Natural killer cell treated with Interleukin-12 subunit alpha and Interleukin-12 subunit beta and Interleukin-15 and Interleukin-18, amount 100 ng/mL, for 72 hours (primary cell): ENCODE data around the gene RPS25. TPM values are rescaled to one million over a fixed set of nuclear protein-coding genes. Genes with fewer than 3 reads are reported as not detected.
"Not testable (repeated sequence)": the region's sequence is repeated elsewhere in the genome, so short reads cannot be mapped to it uniquely, and the experiment has no call there.

ENCODE experiments used
- ATAC-seq, 2 donors: fragments of 150-1000 bp; cut with Tn5 transposase in 1 of 2; sonication (Bioruptor Pico), chemical (Tn5 transposase) in 1 of 2; 2 replicates each; pipeline ENCODE4 v1.10.0; 2021
- DNase-seq: peaks from one replicate; pipeline ENCODE4 v3.0.0; 2022; ENCODE audit warnings: low spot score
- H3K27ac Mint-ChIP-seq, 2 donors: 1 replicate in 1 of 2; 2 replicates in 1 of 2; pipeline ENCODE4 v1.8.0; 2022; ENCODE audit warnings: mixed read lengths in 2 of 2, mild to moderate bottlenecking in 1 of 2, moderate library complexity in 1 of 2
- H3K27me3 Mint-ChIP-seq, 2 donors: 1 replicate in 1 of 2; 2 replicates in 1 of 2; pipeline ENCODE4 v1.8.0; 2022; ENCODE audit warnings: mixed read lengths in 2 of 2
- H3K36me3 Mint-ChIP-seq: one replicate; pipeline ENCODE4 v1.8.0; 2022; ENCODE audit warnings: mixed read lengths
- H3K4me1 Mint-ChIP-seq, 2 donors: 1 replicate in 1 of 2; 2 replicates in 1 of 2; pipeline ENCODE4 v1.8.0; 2022; ENCODE audit warnings: low read depth in 2 of 2, mixed read lengths in 2 of 2, mild to moderate bottlenecking in 1 of 2
- H3K4me3 Mint-ChIP-seq: one replicate; pipeline ENCODE4 v1.8.0; 2022; ENCODE audit warnings: mixed read lengths
- H3K9me3 Mint-ChIP-seq: 2 replicates; pipeline ENCODE4 v1.8.0; 2022; ENCODE audit warnings: mixed read lengths
- total RNA-seq, 2 donors: library from RNA; stranded (reverse); gene quantifications; one replicate each; pipeline ENCODE4 v1.2.3, GENCODE V29; 2022

Gene RPS25
- total RNA-seq, result 100 to 1,000 TPM; 711 to 875 TPM

DNA sequence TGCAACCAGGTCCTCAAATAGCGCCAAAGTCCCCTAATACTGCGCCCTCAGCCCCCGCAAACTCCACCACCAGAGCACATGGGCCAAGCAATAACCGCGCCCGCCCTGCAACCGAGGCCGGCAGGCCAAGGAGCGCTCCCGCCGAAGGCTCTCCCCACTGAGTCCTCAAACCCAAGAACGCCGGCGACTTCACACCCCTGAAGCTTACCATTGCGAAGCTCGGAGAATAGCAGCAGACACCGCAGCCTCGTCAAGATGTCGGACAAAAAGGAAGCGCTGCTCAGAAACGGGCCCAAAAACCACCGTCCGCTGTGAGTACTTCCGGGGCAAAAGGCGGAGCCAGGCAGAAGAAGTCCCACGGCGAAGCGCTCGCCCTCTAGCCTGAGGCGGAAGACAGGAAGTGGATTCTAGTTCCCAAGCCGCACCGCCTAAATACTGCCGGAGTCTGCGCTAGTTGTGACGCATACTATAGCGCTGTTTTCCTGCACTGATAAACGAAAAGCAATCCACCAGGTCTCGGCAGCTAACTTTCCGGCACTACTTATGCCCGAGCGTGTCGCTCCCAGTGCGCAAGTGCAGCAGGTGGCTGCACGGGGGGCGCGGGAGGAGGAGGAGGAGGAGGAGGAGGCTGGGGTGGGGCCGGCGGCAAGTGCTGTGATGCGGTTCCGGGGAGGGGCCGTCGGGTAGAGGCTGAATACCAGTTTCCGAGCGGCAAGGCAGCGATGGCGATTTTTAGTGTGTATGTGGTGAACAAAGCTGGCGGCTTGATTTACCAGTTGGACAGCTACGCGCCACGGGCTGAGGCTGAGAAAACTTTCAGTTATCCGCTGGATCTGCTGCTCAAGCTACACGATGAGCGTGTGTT lies at the start of gene RPS25, which contains the start of gene TRAPPC4:
Gene RPS25 (minus strand): TSS at position 270 of the 865 bp plus-strand sequence. CDS start 59 bp downstream, at position 211.
Gene TRAPPC4 (plus strand): TSS at position 693 of the 865 bp plus-strand sequence. CDS start 30 bp downstream, at position 723.
- Mint-ChIP-seq H3K27me3 (no peaks in the 10 kb centered on the region), H3K4me3 (peak within 1 kb of the TSS; percentile 95), H3K9me3 (no peaks in the 10 kb centered on the region), H3K4me1 (peaks cover 27 to 34% of the 10 kb centered on the region in 2 donors), H3K36me3 (peaks cover 36% of the 10 kb centered on the region), H3K27ac (peak within 1 kb of the TSS; percentile 97 to 100)
- peak; percentile 95 to 97 for ATAC-seq
- peak; percentile 97 for DNase-seq

DNA sequence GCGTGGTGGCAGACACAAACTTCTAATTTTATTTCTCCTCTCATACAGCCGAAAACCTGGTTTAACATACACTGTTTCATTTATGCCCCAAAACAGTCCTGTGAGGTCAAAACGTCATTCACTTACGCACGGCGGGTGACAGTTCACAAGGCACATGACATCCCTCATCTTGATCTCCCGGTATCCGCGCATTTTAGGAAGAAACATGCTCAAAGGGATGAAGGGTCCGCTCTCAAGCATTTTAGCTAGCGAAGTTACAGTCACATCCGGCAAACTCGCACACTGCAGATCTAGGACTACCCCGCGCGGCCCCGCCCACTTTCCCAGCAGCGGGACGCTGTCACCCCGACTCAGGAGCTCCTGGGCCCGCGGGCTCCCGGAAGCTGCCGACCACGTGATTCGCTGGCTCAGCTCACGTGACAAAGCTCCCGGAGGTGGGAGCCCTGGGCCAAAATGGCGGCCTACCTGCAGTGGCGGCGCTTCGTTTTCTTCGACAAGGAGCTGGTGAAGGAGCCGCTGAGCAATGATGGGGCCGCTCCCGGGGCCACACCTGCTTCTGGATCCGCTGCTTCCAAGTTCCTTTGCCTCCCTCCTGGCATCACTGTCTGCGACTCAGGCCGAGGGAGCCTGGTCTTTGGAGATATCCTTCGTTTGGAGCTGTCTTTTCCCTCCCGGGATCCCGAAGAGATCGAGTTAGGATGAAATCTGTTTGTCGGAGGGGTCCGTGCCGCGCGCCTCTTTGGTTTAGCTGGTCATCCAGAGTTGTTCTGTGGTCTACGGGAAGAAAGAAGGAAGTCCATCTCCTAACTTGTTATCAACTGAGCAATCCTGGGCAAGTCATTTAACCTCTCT lies 49.5 kb upstream of the RPS25 start, which contains the start of gene VPS11:
Gene VPS11 (plus strand): TSS at position 448 of the 852 bp plus-strand sequence. CDS start 6 bp downstream, at position 454.
- H3K36me3 Mint-ChIP-seq, result peaks cover 6% of the 10 kb centered on the region
- H3K4me1 Mint-ChIP-seq, result peaks cover 24 to 39% of the 10 kb centered on the region in 2 donors
- H3K9me3 Mint-ChIP-seq, result no peaks in the 10 kb centered on the region
- peak; percentile 99 for DNase-seq
- H3K27ac Mint-ChIP-seq, result peak within 1 kb of the TSS; percentile 96 to 99
- ATAC-seq, result peak; percentile 100
- H3K27me3 Mint-ChIP-seq, result no peaks in the 10 kb centered on the region
- peak within 1 kb of the TSS; percentile 97 for H3K4me3 Mint-ChIP-seq

DNA sequence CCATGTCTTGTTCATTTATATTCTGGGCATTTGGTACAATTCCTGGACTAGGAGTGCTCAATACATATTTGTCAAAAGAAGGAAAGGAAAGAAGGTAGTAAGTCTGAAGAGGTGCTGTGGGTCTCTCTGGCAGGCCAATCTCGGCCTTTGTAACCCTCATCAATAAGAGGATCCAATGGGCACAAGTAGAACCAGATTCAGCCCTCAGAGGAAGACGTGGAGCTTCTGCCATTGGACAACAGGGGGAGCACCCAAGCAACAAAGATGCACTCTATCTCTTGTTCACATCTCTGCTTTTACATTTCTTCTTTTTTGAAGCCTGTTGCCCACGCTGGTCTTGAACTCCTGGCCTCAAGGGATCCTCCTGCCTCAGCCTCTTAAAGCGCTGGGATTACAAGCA lies 47.2 kb upstream of the RPS25 start:
- Mint-ChIP-seq H3K4me1 (peaks cover 24 to 39% of the 10 kb centered on the region in 2 donors), H3K9me3 (no peaks in the 10 kb centered on the region), H3K36me3 (peaks cover 4% of the 10 kb centered on the region), H3K27me3 (no peaks in the 10 kb centered on the region), H3K27ac (peak overlapping the region; percentile 54 to 96), H3K4me3 (peak overlapping the region; percentile 28)
- DNase-seq, result no peak
- no peak for ATAC-seq

DNA sequence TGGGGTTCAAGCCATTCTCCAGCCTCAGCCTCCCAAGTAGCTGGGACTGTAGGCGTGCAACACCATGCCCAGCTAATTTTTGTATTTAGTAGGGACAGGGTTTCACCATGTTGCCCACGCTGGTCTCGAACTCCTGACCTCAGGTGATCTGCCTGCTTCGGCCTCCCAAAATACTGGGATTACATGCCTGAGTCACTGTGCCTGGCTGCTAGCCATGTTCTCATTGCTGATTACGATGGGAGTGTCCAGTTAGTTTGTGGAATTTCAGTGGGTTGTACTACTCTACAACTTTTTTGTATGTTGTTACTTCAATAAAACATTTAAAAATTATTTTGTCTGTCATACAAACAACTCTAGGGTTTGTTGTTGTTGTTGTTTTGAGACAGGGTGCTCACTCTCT lies 44.6 kb upstream of the RPS25 start:
- no peaks in the 10 kb centered on the region for H3K9me3 Mint-ChIP-seq
- ATAC-seq, result no peak
- no peak overlapping the region for H3K27ac Mint-ChIP-seq
- no peaks in the 10 kb centered on the region for H3K36me3 Mint-ChIP-seq
- H3K4me3 Mint-ChIP-seq, result no peak overlapping the region
- H3K4me1 Mint-ChIP-seq, result peaks cover 23 to 35% of the 10 kb centered on the region in 2 donors
- DNase-seq, result no peak
- H3K27me3 Mint-ChIP-seq, result no peaks in the 10 kb centered on the region

DNA sequence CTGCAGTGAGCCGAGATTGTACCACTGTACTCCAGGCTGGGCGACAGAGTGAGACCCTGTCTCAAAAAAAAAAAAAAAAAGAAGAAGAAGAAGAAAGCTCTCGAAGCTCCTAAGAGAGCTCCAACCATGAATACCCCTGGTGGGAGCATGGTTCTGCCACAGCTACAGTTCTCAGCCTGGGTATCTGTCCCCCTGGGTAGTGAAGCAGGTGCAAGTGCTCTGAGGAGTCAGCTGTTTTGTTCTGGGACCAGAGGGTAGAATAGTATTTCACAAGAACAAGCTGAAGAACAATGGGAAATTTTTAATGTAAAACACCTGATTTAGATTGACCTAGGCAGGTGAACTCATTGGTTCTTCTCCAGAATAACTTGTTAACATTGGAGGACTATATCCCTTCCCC lies 43.1 kb upstream of the RPS25 start:
- ATAC-seq (no peak), DNase-seq (no peak)
- Mint-ChIP-seq H3K36me3 (no peaks in the 10 kb centered on the region), H3K27me3 (no peaks in the 10 kb centered on the region), H3K4me3 (no peak overlapping the region), H3K27ac (no peak overlapping the region), H3K4me1 (peaks cover 17 to 30% of the 10 kb centered on the region in 2 donors), H3K9me3 (no peaks in the 10 kb centered on the region)

DNA sequence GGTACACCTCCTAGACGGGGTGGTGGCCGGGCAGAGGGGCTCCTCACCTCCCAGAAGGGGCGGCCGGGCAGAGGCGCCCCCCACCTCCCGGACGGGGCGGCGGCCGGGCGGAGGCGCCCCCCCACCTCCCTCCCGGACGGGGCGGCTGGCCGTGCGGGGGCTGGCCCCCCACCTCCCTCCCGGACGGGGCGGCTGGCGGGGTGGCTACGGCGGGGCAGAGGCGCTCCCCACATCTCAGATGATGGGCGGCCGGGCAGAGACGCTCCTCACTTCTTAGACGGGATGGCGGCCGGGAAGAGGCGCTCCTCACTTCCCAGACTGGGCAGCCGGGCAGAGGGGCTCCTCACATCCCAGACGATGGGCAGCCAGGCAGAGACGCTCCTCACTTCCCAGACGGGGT lies 41.0 kb upstream of the RPS25 start:
- not testable (repeated sequence) for H3K27me3 Mint-ChIP-seq, H3K9me3 Mint-ChIP-seq, H3K4me3 Mint-ChIP-seq, DNase-seq, ATAC-seq, H3K36me3 Mint-ChIP-seq
- peaks cover 24 to 30% of the 10 kb centered on the region in 2 donors for H3K4me1 Mint-ChIP-seq
- H3K27ac Mint-ChIP-seq, result peak overlapping the region in 1 of 2 donors; percentile 95

DNA sequence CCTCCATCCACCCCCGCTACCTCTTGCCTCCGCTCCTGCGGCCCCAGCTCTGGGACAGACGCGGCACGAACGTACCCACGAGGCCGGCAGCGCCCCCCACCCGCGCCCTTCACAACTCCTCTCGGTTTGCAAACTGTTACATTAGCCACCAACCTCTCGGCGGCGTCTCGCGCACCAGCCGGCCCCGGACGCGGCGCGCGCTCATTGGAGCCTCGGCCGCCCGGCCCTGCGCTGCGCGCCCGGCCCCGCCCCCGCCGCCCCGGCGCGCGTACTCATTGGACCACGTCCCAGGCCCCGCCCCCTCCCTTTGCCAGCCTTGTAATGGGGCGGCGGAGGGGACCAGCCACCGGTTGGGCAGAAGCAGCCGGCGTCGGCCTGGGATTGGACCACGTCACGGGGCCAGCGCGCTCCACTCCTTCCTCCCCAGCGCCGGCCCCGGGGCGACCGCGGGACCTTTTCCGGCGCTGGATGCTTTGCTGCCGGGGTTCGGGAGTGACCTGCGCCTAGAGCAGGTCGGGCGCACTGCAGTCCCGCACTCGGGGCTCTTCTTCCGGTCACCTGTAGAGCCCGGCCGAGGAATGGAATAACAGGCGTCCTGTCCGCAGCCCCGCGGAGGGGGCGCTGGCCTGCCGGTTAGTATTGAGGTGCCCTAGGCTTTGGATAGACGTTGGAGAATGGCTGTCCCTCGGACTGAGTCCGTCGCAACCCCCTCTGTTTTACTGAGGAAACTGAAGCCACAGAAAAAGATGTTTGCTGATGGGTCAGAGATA lies 39.0 kb upstream of the RPS25 start, which contains the start of gene HYOU1:
Gene HYOU1 (minus strand): TSS at position 206 of the 770 bp plus-strand sequence. CDS start 1,045 bp downstream, outside the sequence.
- Mint-ChIP-seq H3K4me1 (peaks cover 35 to 41% of the 10 kb centered on the region in 2 donors), H3K9me3 (no peaks in the 10 kb centered on the region)

DNA sequence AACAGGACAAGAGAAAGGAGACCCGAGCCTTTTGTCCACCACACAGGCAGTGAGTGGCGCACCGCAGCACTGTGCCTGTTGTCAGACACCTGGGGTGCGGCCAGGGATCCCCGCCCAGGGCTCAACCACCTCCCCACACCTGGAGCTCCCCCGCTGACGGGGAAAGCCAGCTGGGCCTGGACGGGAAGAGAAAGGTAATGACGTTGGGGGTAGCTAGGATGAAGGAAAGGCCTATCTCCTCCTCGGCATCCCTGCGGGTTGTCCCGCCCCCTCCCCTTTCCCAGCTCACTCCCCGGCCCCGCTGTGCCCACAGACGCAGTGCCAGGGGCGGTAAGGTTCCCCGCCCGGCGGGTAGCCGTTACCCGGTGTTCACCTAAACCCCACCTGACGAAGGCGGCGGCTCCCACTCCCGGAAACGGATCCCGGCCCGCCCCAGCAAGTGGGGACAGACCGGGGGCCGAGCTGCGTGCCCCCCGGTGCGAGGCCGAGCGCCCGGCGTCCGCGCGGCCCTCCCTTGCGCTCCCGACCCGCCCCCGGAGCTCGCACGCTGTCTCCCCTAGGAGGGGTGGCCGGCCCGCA lies 38.4 kb upstream of the RPS25 start:
- ATAC-seq, result no peak
- H3K4me1 Mint-ChIP-seq, result peaks cover 35 to 46% of the 10 kb centered on the region in 2 donors
- H3K27ac Mint-ChIP-seq, result peak overlapping the region; percentile 88 to 95
- no peaks in the 10 kb centered on the region for H3K9me3 Mint-ChIP-seq
- no peak for DNase-seq
- H3K27me3 Mint-ChIP-seq, result no peaks in the 10 kb centered on the region
- H3K36me3 Mint-ChIP-seq, result peaks cover 22% of the 10 kb centered on the region
- H3K4me3 Mint-ChIP-seq, result peak overlapping the region; percentile 95

More for the DNA sequence above, 39.0 kb upstream of the RPS25 start, which contains the start of gene HYOU1:
- H3K27me3 Mint-ChIP-seq, result no peaks in the 10 kb centered on the region
- ATAC-seq (peak; percentile 97 to 98), DNase-seq (peak; percentile 100)
- peaks cover 22% of the 10 kb centered on the region for H3K36me3 Mint-ChIP-seq
- H3K27ac Mint-ChIP-seq, result peak within 1 kb of the TSS; percentile 88 to 95
- peak within 1 kb of the TSS; percentile 95 for H3K4me3 Mint-ChIP-seq

DNA sequence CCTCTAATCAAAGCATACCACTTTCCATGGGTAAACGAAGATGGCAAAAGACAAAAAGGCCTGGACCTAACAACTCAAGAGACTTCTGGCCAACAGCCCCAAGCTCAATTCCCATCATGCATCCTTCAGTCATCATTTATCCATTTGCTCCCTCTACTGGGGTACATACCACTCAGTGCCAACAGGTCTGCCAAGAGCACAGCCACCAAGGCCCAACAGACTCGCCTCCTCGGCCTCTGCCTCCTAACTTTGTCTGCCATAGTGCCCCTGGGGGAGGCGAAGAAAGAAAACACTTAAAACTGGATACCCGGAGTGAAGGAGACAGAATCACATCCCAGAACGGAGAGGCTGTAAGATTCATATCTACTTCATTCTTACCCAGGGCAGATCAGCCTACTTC lies 37.8 kb upstream of the RPS25 start:
- Mint-ChIP-seq H3K4me3 (peak overlapping the region; percentile 95), H3K27ac (peak overlapping the region; percentile 88 to 95), H3K4me1 (peaks cover 35 to 51% of the 10 kb centered on the region in 2 donors), H3K36me3 (peaks cover 22% of the 10 kb centered on the region), H3K9me3 (no peaks in the 10 kb centered on the region), H3K27me3 (no peaks in the 10 kb centered on the region)
- DNase-seq, result no peak
- no peak for ATAC-seq

DNA sequence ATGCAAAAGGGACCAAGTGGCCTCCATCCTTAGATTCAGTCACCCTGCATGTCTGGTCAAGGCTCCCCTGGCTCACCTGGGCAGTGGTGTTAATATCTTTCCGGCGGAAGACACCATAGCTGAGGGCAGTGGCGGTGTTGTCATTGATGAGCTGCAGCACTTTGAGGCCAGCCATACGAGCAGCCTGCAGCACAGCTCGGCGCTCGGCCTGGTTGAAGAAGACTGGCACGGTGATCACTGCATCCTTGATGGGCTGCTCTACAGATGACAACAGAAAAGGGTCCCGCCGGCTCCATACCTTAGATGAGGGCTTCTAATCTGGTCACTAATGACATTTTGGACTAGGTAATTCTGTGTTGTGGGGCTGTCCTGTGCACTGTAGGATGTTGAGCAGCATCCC lies 36.3 kb upstream of the RPS25 start:
- Mint-ChIP-seq H3K4me1 (peaks cover 40 to 56% of the 10 kb centered on the region in 2 donors), H3K9me3 (no peaks in the 10 kb centered on the region), H3K27me3 (no peaks in the 10 kb centered on the region), H3K27ac (peak overlapping the region; percentile 38 to 43), H3K4me3 (peak overlapping the region; percentile 55), H3K36me3 (peaks cover 27% of the 10 kb centered on the region)
- DNase-seq, result no peak
- ATAC-seq, result no peak

DNA sequence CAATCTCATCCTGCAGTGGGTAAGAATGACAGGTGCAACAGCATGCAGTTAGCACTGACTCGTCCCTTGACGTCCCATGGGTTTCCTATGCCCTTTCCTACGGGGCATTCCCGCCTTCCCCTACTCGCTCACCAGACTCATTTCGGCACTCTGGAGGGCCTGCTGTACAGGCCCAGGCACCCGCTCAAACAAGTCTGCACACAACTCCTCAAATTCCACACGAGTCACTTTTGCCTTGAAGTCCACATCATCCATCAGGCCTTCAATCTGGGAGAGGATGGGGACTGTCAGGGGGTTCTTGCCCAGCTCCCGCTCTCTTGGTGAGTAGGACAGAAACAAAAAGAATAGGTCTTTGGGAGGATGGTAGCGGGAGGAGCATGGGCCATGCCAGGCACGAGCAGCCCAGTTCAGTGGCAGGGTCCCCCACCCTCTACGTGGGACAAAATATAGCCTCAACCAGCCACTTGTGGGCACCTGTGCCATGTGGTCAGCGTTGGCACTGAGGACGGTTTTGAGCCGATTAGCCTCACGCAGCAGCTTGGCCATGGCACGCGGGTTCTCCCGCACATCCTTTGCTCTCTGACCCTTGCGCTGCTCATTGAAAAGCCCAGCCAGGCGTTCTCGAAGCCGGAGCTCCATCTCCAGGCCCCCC lies 34.1 kb upstream of the RPS25 start:
- H3K4me1 Mint-ChIP-seq, result peaks cover 39 to 52% of the 10 kb centered on the region in 2 donors
- peak overlapping the region in 1 of 2 donors; percentile 51 for H3K27ac Mint-ChIP-seq
- no peak for DNase-seq
- H3K4me3 Mint-ChIP-seq, result no peak overlapping the region
- ATAC-seq, result no peak
- H3K36me3 Mint-ChIP-seq, result peaks cover 36% of the 10 kb centered on the region
- H3K9me3 Mint-ChIP-seq, result no peaks in the 10 kb centered on the region
- H3K27me3 Mint-ChIP-seq, result no peaks in the 10 kb centered on the region

DNA sequence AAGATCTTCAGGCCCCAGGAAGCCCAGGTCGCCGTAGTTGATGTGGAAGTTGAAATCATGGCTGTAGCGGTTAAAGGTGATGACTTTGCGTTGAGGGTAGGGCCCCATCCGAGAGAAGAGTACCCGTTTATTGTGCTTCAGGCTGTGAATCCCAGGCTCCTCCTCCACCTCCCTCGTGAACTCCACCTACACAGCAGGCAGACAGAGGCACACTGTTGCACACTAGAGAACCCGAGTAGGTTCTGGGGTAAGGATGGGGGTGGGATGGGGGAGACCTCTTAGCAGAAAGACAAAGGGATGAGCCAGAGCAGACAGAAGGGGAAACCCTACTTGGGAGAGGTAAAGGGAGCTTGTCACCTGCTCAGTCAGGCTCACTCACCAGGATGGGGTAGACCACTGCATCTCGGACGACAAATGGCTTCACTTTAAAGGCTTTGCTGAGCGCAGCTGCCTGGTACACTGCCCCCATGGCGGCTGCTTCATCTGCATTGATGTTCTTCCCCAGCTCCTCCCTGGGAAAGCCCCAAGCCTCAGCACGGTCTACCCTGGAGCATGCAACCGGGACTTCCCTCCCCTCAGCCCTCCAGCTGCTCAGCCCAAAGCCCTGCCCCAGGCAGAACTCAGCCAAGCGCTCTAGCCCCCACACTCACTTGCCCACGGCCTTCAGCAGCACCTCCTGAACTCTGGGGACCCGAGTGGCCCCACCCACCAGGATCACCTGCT lies 33.5 kb upstream of the RPS25 start:
- Mint-ChIP-seq H3K27me3 (no peaks in the 10 kb centered on the region), H3K4me1 (peaks cover 40 to 52% of the 10 kb centered on the region in 2 donors), H3K27ac (peak overlapping the region in 1 of 2 donors; percentile 51), H3K9me3 (no peaks in the 10 kb centered on the region), H3K4me3 (no peak overlapping the region), H3K36me3 (peaks cover 39% of the 10 kb centered on the region)
- DNase-seq, result no peak
- ATAC-seq, result peak in 1 of 2 donors; percentile 20
